ENCODE results near the gene C12orf76.
"Not testable (repeated sequence)": the region's sequence is repeated elsewhere in the genome, so short reads cannot be mapped to it uniquely, and the experiment has no call there.

C12orf76 gene

GRCh38 chr12:110050927-110051326 is 2.6 kb upstream of the C12orf76 start:
- Histone ChIP-seq H3K4me1 (ENCODE audit: low read length) (peaks cover 45% of the 10 kb centered on the region), H3K79me2 (ENCODE audit: low read length) (peaks cover 24% of the 10 kb centered on the region), H3K4me3 (ENCODE audit: low read length) (peak overlapping the region; percentile 92), H3K36me3 (replicated peaks; ENCODE audit: low read depth, low read length) (peaks cover 8% of the 10 kb centered on the region), H2AFZ (ENCODE audit: low read depth, low read length) (peak overlapping the region; percentile 27; the same call in 1 of the 2 replicates), H3K4me2 (ENCODE audit: low read length) (peak overlapping the region; percentile 100), H3K9ac (ENCODE audit: low read length) (peak overlapping the region; percentile 99; the same call in 1 of the 2 replicates), H4K20me1 (ENCODE audit: insufficient read depth, low read length) (no peaks in the 10 kb centered on the region), H3K9me3 (ENCODE audit: insufficient read depth, low read length) (no peaks in the 10 kb centered on the region), H3K27ac (ENCODE audit: low read length) (peak overlapping the region; percentile 98), H3K27me3 (ENCODE audit: low read depth, low read length) (no peaks in the 10 kb centered on the region)
- TF ChIP-seq, protein P1, sequence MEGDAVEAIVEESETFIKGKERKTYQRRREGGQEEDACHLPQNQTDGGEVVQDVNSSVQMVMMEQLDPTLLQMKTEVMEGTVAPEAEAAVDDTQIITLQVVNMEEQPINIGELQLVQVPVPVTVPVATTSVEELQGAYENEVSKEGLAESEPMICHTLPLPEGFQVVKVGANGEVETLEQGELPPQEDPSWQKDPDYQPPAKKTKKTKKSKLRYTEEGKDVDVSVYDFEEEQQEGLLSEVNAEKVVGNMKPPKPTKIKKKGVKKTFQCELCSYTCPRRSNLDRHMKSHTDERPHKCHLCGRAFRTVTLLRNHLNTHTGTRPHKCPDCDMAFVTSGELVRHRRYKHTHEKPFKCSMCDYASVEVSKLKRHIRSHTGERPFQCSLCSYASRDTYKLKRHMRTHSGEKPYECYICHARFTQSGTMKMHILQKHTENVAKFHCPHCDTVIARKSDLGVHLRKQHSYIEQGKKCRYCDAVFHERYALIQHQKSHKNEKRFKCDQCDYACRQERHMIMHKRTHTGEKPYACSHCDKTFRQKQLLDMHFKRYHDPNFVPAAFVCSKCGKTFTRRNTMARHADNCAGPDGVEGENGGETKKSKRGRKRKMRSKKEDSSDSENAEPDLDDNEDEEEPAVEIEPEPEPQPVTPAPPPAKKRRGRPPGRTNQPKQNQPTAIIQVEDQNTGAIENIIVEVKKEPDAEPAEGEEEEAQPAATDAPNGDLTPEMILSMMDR (IDR thresholded peaks at IDR 0.05; ENCODE audit: low read depth, low read length) = no peak
- TF ChIP-seq EZH2phosphoT487 (IDR thresholded peaks at IDR 0.05; ENCODE audit: low read depth) = no peak

- H2AFZ ChIP-seq (ENCODE audit: low read depth, low read length); H3K27me3 ChIP-seq (ENCODE audit: low read depth, low read length); H4K20me1 ChIP-seq (ENCODE audit: insufficient read depth, low read length); H3K36me3 ChIP-seq (replicated peaks; ENCODE audit: low read depth, low read length); H3K9me3 ChIP-seq (ENCODE audit: insufficient read depth, low read length): not testable (repeated sequence)
- peaks cover 36% of the 10 kb centered on the region for H3K79me2 ChIP-seq (ENCODE audit: low read length)
- peak overlapping the region; percentile 98 for H3K27ac ChIP-seq (ENCODE audit: low read length)
- H3K9ac ChIP-seq (ENCODE audit: low read length) = peak overlapping the region; percentile 99
- H3K4me2 ChIP-seq (ENCODE audit: low read length) = peak overlapping the region; percentile 100
- H3K4me3 ChIP-seq (ENCODE audit: low read length) = peak overlapping the region; percentile 92
- H3K4me1 ChIP-seq (ENCODE audit: low read length) = peaks cover 45% of the 10 kb centered on the region
Measured at GRCh38 chr12:110049666-110050065, 1.3 kb upstream of the C12orf76 start.

- not testable (repeated sequence) for H4K20me1 ChIP-seq (ENCODE audit: insufficient read depth, low read length); H3K27me3 ChIP-seq (ENCODE audit: low read depth, low read length); H3K9me3 ChIP-seq (ENCODE audit: insufficient read depth, low read length); H3K36me3 ChIP-seq (replicated peaks; ENCODE audit: low read depth, low read length)
- Histone ChIP-seq H3K4me1 (ENCODE audit: low read length) (peaks cover 49% of the 10 kb centered on the region), H3K79me2 (ENCODE audit: low read length) (peaks cover 40% of the 10 kb centered on the region), H2AFZ (ENCODE audit: low read depth, low read length) (peak overlapping the region; percentile 57; the same call in 1 of the 2 replicates), H3K4me2 (ENCODE audit: low read length) (peak overlapping the region; percentile 100), H3K9ac (ENCODE audit: low read length) (peak overlapping the region; percentile 99), H3K4me3 (ENCODE audit: low read length) (peak overlapping the region; percentile 92), H3K27ac (ENCODE audit: low read length) (peak overlapping the region; percentile 98)
Measured at GRCh38 chr12:110049034-110049433, 712 bp upstream of the C12orf76 start.

DNA sequence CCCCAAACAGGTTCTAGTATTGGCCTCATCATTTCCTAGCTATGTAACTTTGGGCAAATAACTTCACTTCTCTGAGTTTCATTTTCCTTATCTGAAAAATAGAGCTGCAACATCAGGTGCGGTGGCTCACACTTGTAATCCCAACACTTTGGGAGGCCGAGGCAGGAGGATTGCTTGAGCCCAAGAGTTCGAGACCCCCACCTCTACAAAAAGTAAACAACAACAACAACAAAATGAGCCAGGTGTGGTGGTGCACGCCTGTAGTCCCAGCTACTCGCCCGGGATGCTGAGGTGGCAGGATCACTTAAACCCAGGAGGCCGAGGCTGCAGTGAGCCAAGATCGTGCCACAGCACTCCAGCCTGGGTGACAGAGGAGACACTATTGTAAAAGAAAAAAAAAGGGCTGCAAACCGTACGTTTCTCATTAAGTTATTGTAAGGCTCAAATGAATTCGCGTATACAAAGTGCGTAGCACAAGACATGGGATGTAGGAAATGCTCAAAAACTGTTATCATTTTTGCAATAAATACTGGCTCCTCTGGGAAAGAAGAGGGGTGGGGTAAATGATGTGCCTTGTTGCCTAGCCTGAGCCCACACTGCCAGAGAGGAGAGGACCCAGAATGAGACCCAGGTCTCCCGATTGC is 903 bp downstream of the C12orf76 start:
- no peaks in the 10 kb centered on the region for H3K27me3 ChIP-seq (ENCODE audit: low read depth, low read length)
- peaks cover 57% of the 10 kb centered on the region for H3K4me1 ChIP-seq (ENCODE audit: low read length)
- peaks cover 13% of the 10 kb centered on the region for H3K36me3 ChIP-seq (replicated peaks; ENCODE audit: low read depth, low read length)
- H2AFZ ChIP-seq (ENCODE audit: low read depth, low read length) = no peak overlapping the region
- H3K4me3 ChIP-seq (ENCODE audit: low read length) = peak overlapping the region; percentile 92
- peaks cover 42% of the 10 kb centered on the region for H3K79me2 ChIP-seq (ENCODE audit: low read length)
- peak overlapping the region; percentile 98 for H3K4me2 ChIP-seq (ENCODE audit: low read length)
- H3K27ac ChIP-seq (ENCODE audit: low read length) = peak overlapping the region; percentile 98; the same call in 1 of the 2 replicates
- no peaks in the 10 kb centered on the region for H3K9me3 ChIP-seq (ENCODE audit: insufficient read depth, low read length)
- TF ChIP-seq, protein P1 (IDR thresholded peaks at IDR 0.05; ENCODE audit: low read depth, low read length) = no peak
- H3K9ac ChIP-seq (ENCODE audit: low read length) = peak overlapping the region; percentile 75
- H4K20me1 ChIP-seq (ENCODE audit: insufficient read depth, low read length) = no peaks in the 10 kb centered on the region

- H3K79me2 ChIP-seq (ENCODE audit: low read length) = peaks cover 49% of the 10 kb centered on the region
- no peak overlapping the region for H2AFZ ChIP-seq (ENCODE audit: low read depth, low read length)
- no peak for TF ChIP-seq EZH2phosphoT487 (IDR thresholded peaks at IDR 0.05; ENCODE audit: low read depth)
- TF ChIP-seq, protein P1 (IDR thresholded peaks at IDR 0.05; ENCODE audit: low read depth, low read length) = no peak
- H3K27me3 ChIP-seq (ENCODE audit: low read depth, low read length) = no peaks in the 10 kb centered on the region
- peak overlapping the region; percentile 98 for H3K4me2 ChIP-seq (ENCODE audit: low read length)
- no peak overlapping the region for H3K9ac ChIP-seq (ENCODE audit: low read length)
- peaks cover 21% of the 10 kb centered on the region for H3K36me3 ChIP-seq (replicated peaks; ENCODE audit: low read depth, low read length)
- H3K9me3 ChIP-seq (ENCODE audit: insufficient read depth, low read length) = no peaks in the 10 kb centered on the region
- H3K4me1 ChIP-seq (ENCODE audit: low read length) = peaks cover 56% of the 10 kb centered on the region
- H3K4me3 ChIP-seq (ENCODE audit: low read length) = peak overlapping the region; percentile 92
- H3K27ac ChIP-seq (ENCODE audit: low read length) = no peak overlapping the region
- H4K20me1 ChIP-seq (ENCODE audit: insufficient read depth, low read length) = no peaks in the 10 kb centered on the region
Measured at GRCh38 chr12:110046451-110047187, 1.7 kb downstream of the C12orf76 start.
